Measurements from ENCODE around the gene ITGA1.

Gene ITGA1

GRCh38 chr5:52880541-52880940, 92.8 kb downstream of the ITGA1 start:
- Histone ChIP-seq H3K9me3 (replicated peaks; ENCODE audit: insufficient read depth, low read length) (no peaks in the 10 kb centered on the region), H3K27me3 (replicated peaks; ENCODE audit: insufficient read depth, low read length) (no peaks in the 10 kb centered on the region), H3K4me2 (ENCODE audit: low read depth, low read length) (no peak overlapping the region), H2AFZ (ENCODE audit: low read length) (no peak overlapping the region), H3K36me3 (replicated peaks; ENCODE audit: insufficient read depth, low read length) (no peaks in the 10 kb centered on the region), H3K27ac (ENCODE audit: low read length) (no peak overlapping the region), H3F3A (ENCODE audit: insufficient read depth, low read length) (no peaks in the 10 kb centered on the region), H3K4me3 (ENCODE audit: low read length) (no peak overlapping the region), H3K9me2 (replicated peaks; ENCODE audit: insufficient read depth, low read length) (no peaks in the 10 kb centered on the region), H4K20me1 (ENCODE audit: insufficient read depth, low read length) (no peaks in the 10 kb centered on the region), H3K9ac (ENCODE audit: low read length) (no peak overlapping the region), H3K4me1 (ENCODE audit: low read length) (no peaks in the 10 kb centered on the region), H3K79me2 (ENCODE audit: low read length) (no peaks in the 10 kb centered on the region)
- TF ChIP-seq EZH2phosphoT487 (IDR thresholded peaks at IDR 0.05; ENCODE audit: low read length) (no peak), CTCF (IDR thresholded peaks at IDR 0.05; ENCODE audit: low read length) (no peak), EZH2 (optimal IDR thresholded peaks at IDR 0.05; ENCODE audit: low read depth, low read length) (no peak)
- DNase-seq: no peak

GRCh38 chr5:52881468-52881867, 93.8 kb downstream of the ITGA1 start:
- Histone ChIP-seq H2AFZ (ENCODE audit: low read length) (no peak overlapping the region), H3K4me3 (ENCODE audit: low read length) (no peak overlapping the region), H3K9me2 (replicated peaks; ENCODE audit: insufficient read depth, low read length) (no peaks in the 10 kb centered on the region), H3K79me2 (ENCODE audit: low read length) (no peaks in the 10 kb centered on the region), H3K27me3 (replicated peaks; ENCODE audit: insufficient read depth, low read length) (no peaks in the 10 kb centered on the region), H3K9me3 (replicated peaks; ENCODE audit: insufficient read depth, low read length) (no peaks in the 10 kb centered on the region), H3K36me3 (replicated peaks; ENCODE audit: insufficient read depth, low read length) (no peaks in the 10 kb centered on the region), H3K4me1 (ENCODE audit: low read length) (no peaks in the 10 kb centered on the region), H3K27ac (ENCODE audit: low read length) (no peak overlapping the region), H3K4me2 (ENCODE audit: low read depth, low read length) (no peak overlapping the region), H3K9ac (ENCODE audit: low read length) (no peak overlapping the region), H3F3A (ENCODE audit: insufficient read depth, low read length) (no peaks in the 10 kb centered on the region), H4K20me1 (ENCODE audit: insufficient read depth, low read length) (no peaks in the 10 kb centered on the region)
- no peak for DNase-seq
- TF ChIP-seq EZH2phosphoT487 (IDR thresholded peaks at IDR 0.05; ENCODE audit: low read length): no peak
- no peak for TF ChIP-seq EZH2 (optimal IDR thresholded peaks at IDR 0.05; ENCODE audit: low read depth, low read length)
- TF ChIP-seq CTCF (IDR thresholded peaks at IDR 0.05; ENCODE audit: low read length): no peak

- Histone ChIP-seq H2AFZ (ENCODE audit: low read length) (no peak overlapping the region), H3K36me3 (replicated peaks; ENCODE audit: insufficient read depth, low read length) (no peaks in the 10 kb centered on the region), H3K9me3 (replicated peaks; ENCODE audit: insufficient read depth, low read length) (no peaks in the 10 kb centered on the region), H3K4me3 (ENCODE audit: low read length) (no peak overlapping the region), H3F3A (ENCODE audit: insufficient read depth, low read length) (no peaks in the 10 kb centered on the region), H3K79me2 (ENCODE audit: low read length) (no peaks in the 10 kb centered on the region), H3K4me2 (ENCODE audit: low read depth, low read length) (no peak overlapping the region), H3K4me1 (ENCODE audit: low read length) (no peaks in the 10 kb centered on the region), H4K20me1 (ENCODE audit: insufficient read depth, low read length) (no peaks in the 10 kb centered on the region), H3K27ac (ENCODE audit: low read length) (no peak overlapping the region), H3K27me3 (replicated peaks; ENCODE audit: insufficient read depth, low read length) (no peaks in the 10 kb centered on the region), H3K9me2 (replicated peaks; ENCODE audit: insufficient read depth, low read length) (no peaks in the 10 kb centered on the region), H3K9ac (ENCODE audit: low read length) (no peak overlapping the region)
- no peak for DNase-seq
- TF ChIP-seq EZH2phosphoT487 (IDR thresholded peaks at IDR 0.05; ENCODE audit: low read length): no peak
- TF ChIP-seq CTCF (IDR thresholded peaks at IDR 0.05; ENCODE audit: low read length): no peak
- no peak for TF ChIP-seq EZH2 (optimal IDR thresholded peaks at IDR 0.05; ENCODE audit: low read depth, low read length)
Measured at GRCh38 chr5:52883110-52883509, 95.4 kb downstream of the ITGA1 start.
